ENCODE measurements around the gene SHANK3.

Gene SHANK3

GRCh38 chr22:50677493-50678217 is 5.0 kb downstream of the SHANK3 start:
- no peaks in the 10 kb centered on the region for H3K27me3 ChIP-seq (replicated peaks in 2 of 5; ENCODE audit: control insufficient read depth in 4 of 5, insufficient read depth in 5 of 5, low read length in 4 of 5)
- H3K4me3 ChIP-seq (ENCODE audit: control insufficient read depth in 1 of 7, extremely low read depth in 1 of 7, insufficient read depth in 4 of 7, low read depth in 2 of 7, low read length in 6 of 7) = no peak overlapping the region
- H3K27ac ChIP-seq (ENCODE audit: insufficient read depth in 1 of 2, low read depth in 1 of 2, low read length in 2 of 2, poor library complexity in 1 of 2, severe bottlenecking in 2 of 2) = peak overlapping the region in 1 of 2 experiments; percentile 56
- WGBS (ENCODE audit: insufficient coverage) = 95% methylated on average over 10 of the region's 13 CpGs
- DNase-seq = no peak
- ChIA-PET POLR2A (no interaction called here), CTCF (interaction anchor here (1.0 to 1.8 kb wide), 4 partner anchors 9 to 115 kb away, joined by 3 to 7 read pairs (median 4); partner anchors contain the start of gene SYCE3)
- peaks cover 0 to 34% (median 21%) of the 10 kb centered on the region in 4 experiments for H3K4me1 ChIP-seq (ENCODE audit: control extremely low read depth in 1 of 4, control insufficient read depth in 4 of 4, insufficient read depth in 4 of 4, low read length in 3 of 4)
- H3K36me3 ChIP-seq (ENCODE audit: control insufficient read depth in 4 of 4, insufficient read depth in 4 of 4, low read length in 3 of 4) = peaks cover 7 to 53% (median 44%) of the 10 kb centered on the region in 4 experiments
- H3K9me3 ChIP-seq (ENCODE audit: control extremely low read depth in 1 of 5, control insufficient read depth in 4 of 5, insufficient read depth in 2 of 5, low read depth in 1 of 5, low read length in 4 of 5) = no peaks in the 10 kb centered on the region

- Histone ChIP-seq H3K27ac (ENCODE audit: insufficient read depth in 1 of 2, low read depth in 1 of 2, low read length in 2 of 2, poor library complexity in 1 of 2, severe bottlenecking in 2 of 2) (no peak overlapping the region), H3K4me3 (ENCODE audit: control insufficient read depth in 1 of 7, extremely low read depth in 1 of 7, insufficient read depth in 4 of 7, low read depth in 2 of 7, low read length in 6 of 7) (no peak overlapping the region), H3K9me3 (ENCODE audit: control extremely low read depth in 1 of 5, control insufficient read depth in 4 of 5, insufficient read depth in 2 of 5, low read depth in 1 of 5, low read length in 4 of 5) (no peaks in the 10 kb centered on the region), H3K27me3 (replicated peaks in 2 of 5; ENCODE audit: control insufficient read depth in 4 of 5, insufficient read depth in 5 of 5, low read length in 4 of 5) (no peaks in the 10 kb centered on the region), H3K4me1 (ENCODE audit: control extremely low read depth in 1 of 4, control insufficient read depth in 4 of 4, insufficient read depth in 4 of 4, low read length in 3 of 4) (peaks cover 0 to 28% (median 18%) of the 10 kb centered on the region in 4 experiments), H3K36me3 (ENCODE audit: control insufficient read depth in 4 of 4, insufficient read depth in 4 of 4, low read length in 3 of 4) (peaks cover 7 to 58% (median 49%) of the 10 kb centered on the region in 4 experiments)
- ChIA-PET POLR2A (no interaction called here), CTCF (no interaction called here)
- WGBS (ENCODE audit: insufficient coverage) = 97% methylated on average over 17 of the region's 17 CpGs
- no peak for DNase-seq
Observed at GRCh38 chr22:50678218-50678650, 5.6 kb downstream of the SHANK3 start.

- H3K4me3 ChIP-seq (ENCODE audit: control insufficient read depth in 1 of 7, extremely low read depth in 1 of 7, insufficient read depth in 4 of 7, low read depth in 2 of 7, low read length in 6 of 7) = no peak overlapping the region
- H3K27ac ChIP-seq (ENCODE audit: insufficient read depth in 1 of 2, low read depth in 1 of 2, low read length in 2 of 2, poor library complexity in 1 of 2, severe bottlenecking in 2 of 2) = no peak overlapping the region
- H3K9me3 ChIP-seq (ENCODE audit: control extremely low read depth in 1 of 5, control insufficient read depth in 4 of 5, insufficient read depth in 2 of 5, low read depth in 1 of 5, low read length in 4 of 5) = no peaks in the 10 kb centered on the region
- WGBS (ENCODE audit: insufficient coverage) = 95% methylated on average over 23 of the region's 30 CpGs
- DNase-seq = no peak
- peaks cover 7 to 61% (median 53%) of the 10 kb centered on the region in 4 experiments for H3K36me3 ChIP-seq (ENCODE audit: control insufficient read depth in 4 of 4, insufficient read depth in 4 of 4, low read length in 3 of 4)
- CTCF ChIA-PET = no interaction called here
- no peaks in the 10 kb centered on the region for H3K27me3 ChIP-seq (replicated peaks in 2 of 5; ENCODE audit: control insufficient read depth in 4 of 5, insufficient read depth in 5 of 5, low read length in 4 of 5)
- H3K4me1 ChIP-seq (ENCODE audit: control extremely low read depth in 1 of 4, control insufficient read depth in 4 of 4, insufficient read depth in 4 of 4, low read length in 3 of 4) = peaks cover 0 to 26% (median 18%) of the 10 kb centered on the region in 4 experiments
- POLR2A ChIA-PET = no interaction called here
Observed at GRCh38 chr22:50678651-50679521, 6.3 kb downstream of the SHANK3 start.

GRCh38 chr22:50683086-50683993 is 10.7 kb downstream of the SHANK3 start:
- CTCF ChIA-PET = interaction anchor here (1.0 kb wide), 1 partner anchor 10 kb away, joined by 3 read pairs; the partner anchor contains the start of gene SHANK3

GRCh38 chr22:50683994-50684371 is 11.4 kb downstream of the SHANK3 start:
- H3K27me3 ChIP-seq (replicated peaks in 2 of 5; ENCODE audit: control insufficient read depth in 4 of 5, insufficient read depth in 5 of 5, low read length in 4 of 5) = no peaks in the 10 kb centered on the region
- H3K9me3 ChIP-seq (ENCODE audit: control extremely low read depth in 1 of 5, control insufficient read depth in 4 of 5, insufficient read depth in 2 of 5, low read depth in 1 of 5, low read length in 4 of 5) = no peaks in the 10 kb centered on the region
- CTCF ChIA-PET = interaction anchor here (1.1 kb wide), 1 partner anchor 42 kb away, joined by 4 read pairs; no protein-coding TSS in a partner anchor
- H3K27ac ChIP-seq (ENCODE audit: insufficient read depth in 1 of 2, low read depth in 1 of 2, low read length in 2 of 2, poor library complexity in 1 of 2, severe bottlenecking in 2 of 2) = no peak overlapping the region
- peaks cover 4 to 48% (median 42%) of the 10 kb centered on the region in 4 experiments for H3K36me3 ChIP-seq (ENCODE audit: control insufficient read depth in 4 of 4, insufficient read depth in 4 of 4, low read length in 3 of 4)
- no peak overlapping the region for H3K4me3 ChIP-seq (ENCODE audit: control insufficient read depth in 1 of 7, extremely low read depth in 1 of 7, insufficient read depth in 4 of 7, low read depth in 2 of 7, low read length in 6 of 7)
- 82% methylated on average over 6 of the region's 6 CpGs for WGBS (ENCODE audit: insufficient coverage)
- DNase-seq = no peak
- POLR2A ChIA-PET = no interaction called here
- H3K4me1 ChIP-seq (ENCODE audit: control extremely low read depth in 1 of 4, control insufficient read depth in 4 of 4, insufficient read depth in 4 of 4, low read length in 3 of 4) = peaks cover 0 to 23% (median 16%) of the 10 kb centered on the region in 4 experiments

More at GRCh38 chr22:50683086-50683993, 10.7 kb downstream of the SHANK3 start:
- H3K36me3 ChIP-seq (ENCODE audit: control insufficient read depth in 4 of 4, insufficient read depth in 4 of 4, low read length in 3 of 4) = peaks cover 5 to 48% (median 41%) of the 10 kb centered on the region in 4 experiments
- WGBS (ENCODE audit: insufficient coverage) = 88% methylated on average over 15 of the region's 21 CpGs
- no peaks in the 10 kb centered on the region for H3K9me3 ChIP-seq (ENCODE audit: control extremely low read depth in 1 of 5, control insufficient read depth in 4 of 5, insufficient read depth in 2 of 5, low read depth in 1 of 5, low read length in 4 of 5)
- peak in 1 of 3 donors; percentile 52 for DNase-seq
- peaks cover 0 to 23% (median 16%) of the 10 kb centered on the region in 4 experiments for H3K4me1 ChIP-seq (ENCODE audit: control extremely low read depth in 1 of 4, control insufficient read depth in 4 of 4, insufficient read depth in 4 of 4, low read length in 3 of 4)
- no peaks in the 10 kb centered on the region for H3K27me3 ChIP-seq (replicated peaks in 2 of 5; ENCODE audit: control insufficient read depth in 4 of 5, insufficient read depth in 5 of 5, low read length in 4 of 5)
- POLR2A ChIA-PET = no interaction called here
- no peak overlapping the region for H3K27ac ChIP-seq (ENCODE audit: insufficient read depth in 1 of 2, low read depth in 1 of 2, low read length in 2 of 2, poor library complexity in 1 of 2, severe bottlenecking in 2 of 2)
- no peak overlapping the region for H3K4me3 ChIP-seq (ENCODE audit: control insufficient read depth in 1 of 7, extremely low read depth in 1 of 7, insufficient read depth in 4 of 7, low read depth in 2 of 7, low read length in 6 of 7)

GRCh38 chr22:50684501-50684900 is 11.9 kb downstream of the SHANK3 start:
- H3K36me3 ChIP-seq (ENCODE audit: control insufficient read depth in 4 of 4, insufficient read depth in 4 of 4, low read length in 3 of 4) = peaks cover 0 to 48% (median 40%) of the 10 kb centered on the region in 4 experiments
- DNase-seq = no peak
- H3K27ac ChIP-seq (ENCODE audit: insufficient read depth in 1 of 2, low read depth in 1 of 2, low read length in 2 of 2, poor library complexity in 1 of 2, severe bottlenecking in 2 of 2) = no peak overlapping the region
- no peaks in the 10 kb centered on the region for H3K27me3 ChIP-seq (replicated peaks in 2 of 5; ENCODE audit: control insufficient read depth in 4 of 5, insufficient read depth in 5 of 5, low read length in 4 of 5)
- WGBS (ENCODE audit: insufficient coverage) = 81% methylated on average over 3 of the region's 8 CpGs
- H3K4me3 ChIP-seq (ENCODE audit: control insufficient read depth in 1 of 7, extremely low read depth in 1 of 7, insufficient read depth in 4 of 7, low read depth in 2 of 7, low read length in 6 of 7) = no peak overlapping the region
- peaks cover 0 to 23% (median 16%) of the 10 kb centered on the region in 4 experiments for H3K4me1 ChIP-seq (ENCODE audit: control extremely low read depth in 1 of 4, control insufficient read depth in 4 of 4, insufficient read depth in 4 of 4, low read length in 3 of 4)
- peaks cover 0 to 2% (median 0%) of the 10 kb centered on the region in 5 experiments for H3K9me3 ChIP-seq (ENCODE audit: control extremely low read depth in 1 of 5, control insufficient read depth in 4 of 5, insufficient read depth in 2 of 5, low read depth in 1 of 5, low read length in 4 of 5)
- POLR2A ChIA-PET = no interaction called here
- CTCF ChIA-PET = interaction anchor here (0.7 to 1.1 kb wide), 2 partner anchors 11 to 43 kb away, joined by 4 read pairs; partner anchors contain the start of gene SHANK3
